Measurements from ENCODE around the gene TBC1D16.

The TBC1D16 gene

DNA sequence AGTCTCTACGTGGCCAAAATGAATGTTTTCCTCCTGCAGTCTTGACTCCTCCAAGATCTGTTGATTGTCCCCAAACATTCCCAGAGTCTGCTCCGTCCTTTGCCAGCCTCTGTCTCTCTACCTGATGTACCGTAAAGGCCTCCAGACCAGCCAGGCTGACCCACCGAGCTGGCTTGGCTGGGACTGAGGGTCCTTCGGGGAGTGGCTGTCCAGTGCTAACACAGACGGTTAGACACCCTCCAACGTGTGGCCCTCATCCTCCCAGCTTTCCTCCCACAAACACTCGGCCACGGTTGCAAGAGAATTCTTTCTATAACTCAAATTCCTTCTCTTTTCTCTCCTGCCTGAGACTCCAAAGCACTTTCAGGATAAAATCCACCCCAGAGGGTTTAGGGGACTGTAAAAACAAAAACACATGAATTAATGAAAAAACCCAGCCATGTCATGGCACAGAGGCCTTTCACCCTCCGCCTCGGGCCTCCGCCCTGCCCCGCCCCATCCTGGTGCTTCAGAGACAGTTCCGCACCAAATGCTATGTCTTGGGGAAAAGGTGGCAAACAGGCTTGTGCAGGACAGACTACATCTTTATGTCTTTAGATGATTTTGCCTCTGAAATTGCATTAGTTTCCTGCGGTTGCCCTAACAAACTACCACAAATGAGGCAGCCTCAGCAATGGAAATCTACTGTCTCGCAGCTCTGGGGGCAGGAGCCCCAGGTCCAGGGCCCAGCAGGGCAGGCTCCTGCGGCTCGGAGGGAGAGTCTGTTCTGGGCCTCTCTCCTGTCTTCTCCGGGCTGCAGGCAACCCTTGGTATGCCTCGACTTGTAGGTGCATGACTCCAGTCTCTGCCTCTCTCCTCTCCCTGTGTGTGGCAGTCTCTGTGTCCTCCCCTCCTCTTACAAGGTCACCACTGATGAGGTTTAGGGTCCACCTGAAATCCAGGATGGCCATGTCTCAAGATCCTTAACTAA, 124.0 kb downstream of the TBC1D16 start:
- Histone ChIP-seq H3K27me3 (replicated peaks; ENCODE audit: control insufficient read depth, insufficient read depth, low read length) (no peaks in the 10 kb centered on the region; the same call in none of the 2 replicates), H3K36me3 (ENCODE audit: control insufficient read depth, insufficient read depth, low read length) (no peaks in the 10 kb centered on the region), H3K4me3 (replicated peaks; ENCODE audit: low read depth, low read length) (no peak overlapping the region)
- no peak for DNase-seq (ENCODE audit: extremely low read depth, insufficient read length)
- TF ChIP-seq CTCF (IDR thresholded peaks at IDR 0.05; ENCODE audit: insufficient read depth, low read length, poor library complexity, severe bottlenecking): no peak

DNA sequence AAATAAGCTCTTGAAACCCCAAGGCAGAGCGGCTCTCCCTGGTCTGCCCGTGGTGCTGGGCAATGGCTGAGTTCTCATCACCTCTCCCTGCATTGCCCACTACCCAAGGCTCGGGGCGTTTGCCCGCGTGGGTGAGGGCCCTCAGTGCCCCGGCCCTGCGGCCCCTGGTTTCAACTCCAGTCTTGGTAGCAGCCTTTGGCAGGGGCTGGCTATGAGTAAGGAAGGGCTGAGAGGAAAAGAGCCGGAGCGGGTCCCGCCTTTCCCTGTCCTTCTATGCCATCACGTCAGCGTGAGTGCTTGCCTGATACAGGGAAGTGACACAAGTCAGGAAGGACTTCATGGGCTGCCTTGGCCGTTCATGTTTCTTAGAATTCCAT, 124.7 kb downstream of the TBC1D16 start:
- no peak for TF ChIP-seq CTCF (IDR thresholded peaks at IDR 0.05; ENCODE audit: insufficient read depth, low read length, poor library complexity, severe bottlenecking)
- no peak overlapping the region for H3K4me3 ChIP-seq (replicated peaks; ENCODE audit: low read depth, low read length)
- no peaks in the 10 kb centered on the region for H3K36me3 ChIP-seq (ENCODE audit: control insufficient read depth, insufficient read depth, low read length)
- DNase-seq (ENCODE audit: extremely low read depth, insufficient read length): no peak
- no peaks in the 10 kb centered on the region; the same call in none of the 2 replicates for H3K27me3 ChIP-seq (replicated peaks; ENCODE audit: control insufficient read depth, insufficient read depth, low read length)

DNA sequence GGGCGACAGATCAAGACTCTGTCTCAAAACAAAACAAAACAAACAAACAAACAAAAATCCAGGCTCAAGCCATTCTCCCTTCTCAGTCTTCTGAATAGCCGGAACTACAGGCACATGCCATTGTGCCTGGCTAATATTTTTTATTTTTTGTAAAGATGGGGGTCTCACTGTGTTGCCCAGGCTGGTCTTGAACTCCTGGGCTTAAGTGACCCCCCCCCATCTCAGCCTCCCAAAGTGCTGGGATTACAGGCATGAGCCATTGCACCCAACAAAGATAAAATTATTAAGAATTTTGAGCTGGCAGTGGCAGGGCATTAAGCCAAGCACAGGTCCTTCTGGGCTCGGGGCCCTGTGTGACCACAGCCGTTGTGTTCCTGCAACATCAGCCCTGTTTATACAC, 126.6 kb downstream of the TBC1D16 start:
- no peak overlapping the region for H3K4me3 ChIP-seq (replicated peaks; ENCODE audit: low read depth, low read length)
- no peak for DNase-seq (ENCODE audit: extremely low read depth, insufficient read length)
- no peaks in the 10 kb centered on the region; the same call in none of the 2 replicates for H3K27me3 ChIP-seq (replicated peaks; ENCODE audit: control insufficient read depth, insufficient read depth, low read length)

DNA sequence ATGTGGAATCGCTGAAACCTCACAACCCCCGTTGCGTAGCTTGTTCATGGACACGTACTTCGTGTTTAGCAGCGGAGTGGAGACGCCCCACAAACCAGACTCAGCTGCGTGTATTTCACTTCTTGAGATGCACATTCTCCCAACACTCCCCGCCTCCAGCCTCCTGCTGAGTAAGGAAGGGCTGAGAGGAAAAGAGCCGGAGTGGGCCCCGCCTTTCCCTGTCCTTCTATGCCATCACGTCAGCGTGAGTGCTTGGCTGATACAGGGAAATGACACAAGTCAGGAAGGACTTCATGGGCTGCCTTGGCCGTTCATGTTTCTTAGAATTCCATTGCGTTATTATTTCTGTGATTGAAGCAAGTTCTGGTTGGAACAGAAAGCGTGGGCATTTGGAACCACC, 127.8 kb downstream of the TBC1D16 start:
- TF ChIP-seq CTCF (IDR thresholded peaks at IDR 0.05; ENCODE audit: insufficient read depth, low read length, poor library complexity, severe bottlenecking): no peak
- no peak for DNase-seq (ENCODE audit: extremely low read depth, insufficient read length)
- Histone ChIP-seq H3K27me3 (replicated peaks; ENCODE audit: control insufficient read depth, insufficient read depth, low read length) (no peaks in the 10 kb centered on the region; the same call in none of the 2 replicates), H3K4me3 (replicated peaks; ENCODE audit: low read depth, low read length) (no peak overlapping the region), H3K36me3 (ENCODE audit: control insufficient read depth, insufficient read depth, low read length) (no peaks in the 10 kb centered on the region)

More for the DNA sequence above, 126.6 kb downstream of the TBC1D16 start:
- TF ChIP-seq CTCF (IDR thresholded peaks at IDR 0.05; ENCODE audit: insufficient read depth, low read length, poor library complexity, severe bottlenecking): no peak
- H3K36me3 ChIP-seq (ENCODE audit: control insufficient read depth, insufficient read depth, low read length): no peaks in the 10 kb centered on the region

GRCh38 chr17:79907217-79907715, 128.4 kb downstream of the TBC1D16 start:
- no peaks in the 10 kb centered on the region; the same call in none of the 2 replicates for H3K27me3 ChIP-seq (replicated peaks; ENCODE audit: control insufficient read depth, insufficient read depth, low read length)
- no peaks in the 10 kb centered on the region for H3K36me3 ChIP-seq (ENCODE audit: control insufficient read depth, insufficient read depth, low read length)
- DNase-seq (ENCODE audit: extremely low read depth, insufficient read length): no peak
- H3K4me3 ChIP-seq (replicated peaks; ENCODE audit: low read depth, low read length): no peak overlapping the region
- TF ChIP-seq CTCF (IDR thresholded peaks at IDR 0.05; ENCODE audit: insufficient read depth, low read length, poor library complexity, severe bottlenecking): no peak
